ENCODE results near the gene ARID5A. TPM values are rescaled to one million over a fixed set of nuclear protein-coding genes. Genes with fewer than 3 reads are reported as not detected.
"Not testable (repeated sequence)": the region's sequence is repeated elsewhere in the genome, so short reads cannot be mapped to it uniquely, and the experiment has no call there.

ARID5A gene
- total RNA-seq, 1 experiment from 2014 or later = 11.9 TPM

DNA sequence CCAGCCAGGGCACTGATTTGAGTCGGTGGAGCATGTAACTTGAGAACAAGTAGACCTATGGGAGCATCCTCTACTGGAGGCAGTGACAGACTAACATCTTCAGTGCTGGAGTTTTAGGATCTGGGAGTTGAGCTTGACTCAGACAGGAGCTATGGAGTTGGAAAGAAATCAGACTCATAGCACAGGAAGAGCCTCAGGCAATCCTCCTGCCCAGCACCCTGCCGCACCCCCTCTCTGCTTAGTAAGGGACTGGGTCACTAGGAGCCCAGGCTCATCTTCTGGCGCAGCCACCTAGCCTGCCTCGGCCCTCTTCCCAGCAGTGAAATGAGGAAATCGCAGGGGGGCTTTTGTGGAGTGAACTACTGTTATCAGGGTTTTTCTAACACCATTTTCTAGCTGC, 3.6 kb downstream of the ARID5A start:
- DNase-seq (ENCODE audit: low read depth) = no peak

DNA sequence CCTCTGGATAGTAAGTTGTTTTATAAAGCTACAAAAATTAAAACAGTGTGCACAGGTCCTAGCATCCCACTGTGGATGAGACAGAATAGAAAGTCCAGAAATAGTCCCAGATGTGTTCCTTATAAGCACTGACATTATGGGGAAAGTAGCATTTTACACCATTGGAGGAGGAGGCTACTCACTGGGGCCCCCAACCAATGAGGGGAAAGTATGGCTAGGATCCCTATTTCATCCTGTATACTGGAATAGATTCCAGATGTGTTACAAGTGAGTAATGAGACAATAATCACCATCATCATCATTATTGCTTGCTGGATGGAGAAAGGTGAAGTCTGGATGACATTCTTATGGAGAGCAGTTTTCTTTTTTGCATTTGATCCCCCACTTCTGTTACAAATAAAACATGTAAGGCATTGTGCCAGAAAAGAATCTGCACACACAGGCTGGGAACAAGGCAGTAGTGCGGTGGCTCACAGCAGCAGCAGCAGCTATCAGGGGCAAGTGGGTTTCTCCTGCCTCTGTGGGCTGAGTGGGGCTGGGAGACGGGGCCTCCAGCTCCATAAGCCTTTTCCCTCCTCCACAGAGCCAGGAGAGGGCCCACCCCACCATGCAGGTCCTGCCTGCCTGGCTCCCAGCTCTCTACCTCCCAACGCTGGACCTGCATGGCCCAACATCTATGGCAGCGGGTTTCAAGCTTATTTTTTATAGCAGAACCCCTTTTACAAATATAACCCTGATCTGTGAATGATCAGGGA, 5.0 kb downstream of the ARID5A start:
- DNase-seq (ENCODE audit: low read depth) = no peak

DNA sequence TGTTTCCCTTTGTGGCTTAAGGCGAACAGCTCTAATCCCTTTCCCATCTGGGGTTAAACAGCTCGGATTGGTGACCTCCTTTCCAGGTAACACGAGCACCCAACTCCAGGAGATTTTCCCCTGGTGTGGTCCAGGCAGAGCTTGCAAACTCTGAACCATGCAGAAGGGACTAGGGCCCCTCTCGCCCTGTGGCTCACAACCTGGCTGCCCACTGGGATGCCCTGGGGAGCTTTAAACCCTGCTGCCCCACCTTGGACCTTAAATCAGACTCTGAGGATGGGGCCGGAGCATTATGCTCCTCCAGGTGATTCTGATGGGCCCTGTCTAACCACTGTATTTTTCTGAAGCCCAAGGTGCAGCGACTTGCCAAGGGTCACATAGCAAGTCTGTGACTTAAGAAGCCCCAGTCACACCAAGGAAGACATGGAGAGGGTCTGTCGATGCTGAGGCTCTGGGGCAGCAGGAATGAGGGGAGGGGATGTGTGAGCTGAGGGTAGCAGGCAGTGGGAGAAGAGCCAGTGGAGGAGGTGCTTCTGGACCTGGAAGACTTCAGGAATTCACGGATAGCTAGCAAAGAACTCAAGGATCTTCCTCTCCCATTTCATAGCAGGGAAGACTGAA, 5.9 kb downstream of the ARID5A start:
- no peak for DNase-seq (ENCODE audit: low read depth)

DNA sequence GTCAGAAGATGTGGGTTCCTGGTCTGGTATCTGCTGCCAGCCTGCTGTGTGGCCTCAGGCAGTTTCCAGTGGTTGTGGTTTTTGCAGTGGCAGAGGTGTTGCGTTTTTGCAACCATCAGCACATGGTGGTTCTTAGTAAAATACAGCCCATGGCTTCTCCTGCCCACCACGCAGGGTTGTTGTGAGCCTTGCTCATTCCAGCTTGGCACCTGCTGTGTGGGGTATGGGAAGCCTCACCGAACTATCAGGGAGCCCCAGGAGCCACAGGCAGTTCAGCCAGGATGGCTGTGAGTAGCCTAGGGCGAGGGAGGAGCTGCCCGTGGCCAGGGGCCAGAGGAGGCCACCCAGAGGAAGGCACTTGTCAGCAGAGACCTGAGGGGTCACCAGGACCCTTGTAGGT, 9.8 kb downstream of the ARID5A start:
- DNase-seq (ENCODE audit: low read depth) = no peak

DNA sequence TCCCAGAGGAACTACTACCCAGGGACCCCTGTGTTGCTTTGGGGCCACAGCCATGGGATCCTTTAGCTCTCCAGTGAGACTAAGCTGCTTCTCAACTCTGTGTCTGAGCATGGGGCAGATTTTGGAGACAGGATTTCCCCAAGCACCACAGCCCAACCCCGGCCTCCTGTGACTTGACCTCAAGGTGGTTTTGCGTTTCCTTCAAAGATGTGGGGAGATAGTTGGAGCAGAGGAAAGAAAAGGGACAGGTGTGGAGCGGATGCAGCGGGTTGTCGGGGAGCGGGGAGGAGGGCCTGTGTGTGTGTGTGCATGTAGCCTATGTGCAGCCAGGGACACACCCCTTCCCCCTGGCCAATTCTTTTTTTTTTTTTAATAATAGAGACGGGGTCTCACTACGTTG, 10.2 kb downstream of the ARID5A start:
- no peak for DNase-seq (ENCODE audit: low read depth)

DNA sequence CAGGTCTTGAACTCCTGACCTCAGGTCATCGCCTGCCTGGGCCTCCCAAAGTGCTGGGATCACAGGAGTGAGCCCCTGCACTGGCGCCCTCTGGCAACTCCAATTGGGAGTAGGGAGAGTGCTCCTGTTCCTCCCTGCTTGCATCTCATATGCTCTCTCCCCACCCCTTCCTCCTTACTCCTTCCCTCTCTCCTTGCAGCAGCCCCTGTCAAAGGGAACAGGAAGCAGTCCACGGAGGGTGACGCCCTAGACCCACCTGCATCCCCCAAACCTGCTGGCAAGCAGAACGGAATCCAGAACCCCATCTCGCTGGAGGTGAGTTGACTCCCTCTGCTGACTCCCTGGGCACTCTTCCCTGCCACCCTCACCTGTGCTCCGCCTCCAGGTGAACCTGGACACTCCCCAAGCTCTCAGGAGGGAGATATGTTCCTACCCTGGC, 10.7 kb downstream of the ARID5A start:
- DNase-seq (ENCODE audit: low read depth) = no peak

DNA sequence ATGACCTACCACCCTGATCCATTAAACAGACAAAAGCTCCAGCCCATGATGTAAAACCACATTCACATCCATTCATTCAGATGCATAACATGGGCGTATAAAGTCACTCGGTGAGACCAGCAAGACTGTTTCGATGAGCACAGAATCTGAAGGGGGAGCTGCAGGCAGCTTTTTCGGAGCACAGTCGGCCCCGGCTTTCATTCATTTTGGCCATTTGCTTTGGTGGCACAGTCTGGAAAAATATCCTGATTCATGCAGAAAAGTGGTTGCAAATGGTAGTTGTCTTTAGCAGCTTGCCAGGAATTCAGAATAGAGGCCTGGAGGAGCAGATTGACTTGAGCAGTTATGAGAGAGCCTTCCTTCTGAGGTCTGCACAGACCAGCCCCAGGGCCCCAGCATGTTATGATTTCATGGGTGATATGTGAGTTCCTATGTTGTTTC, 11.2 kb downstream of the ARID5A start:
- DNase-seq (ENCODE audit: low read depth) = no peak

DNA sequence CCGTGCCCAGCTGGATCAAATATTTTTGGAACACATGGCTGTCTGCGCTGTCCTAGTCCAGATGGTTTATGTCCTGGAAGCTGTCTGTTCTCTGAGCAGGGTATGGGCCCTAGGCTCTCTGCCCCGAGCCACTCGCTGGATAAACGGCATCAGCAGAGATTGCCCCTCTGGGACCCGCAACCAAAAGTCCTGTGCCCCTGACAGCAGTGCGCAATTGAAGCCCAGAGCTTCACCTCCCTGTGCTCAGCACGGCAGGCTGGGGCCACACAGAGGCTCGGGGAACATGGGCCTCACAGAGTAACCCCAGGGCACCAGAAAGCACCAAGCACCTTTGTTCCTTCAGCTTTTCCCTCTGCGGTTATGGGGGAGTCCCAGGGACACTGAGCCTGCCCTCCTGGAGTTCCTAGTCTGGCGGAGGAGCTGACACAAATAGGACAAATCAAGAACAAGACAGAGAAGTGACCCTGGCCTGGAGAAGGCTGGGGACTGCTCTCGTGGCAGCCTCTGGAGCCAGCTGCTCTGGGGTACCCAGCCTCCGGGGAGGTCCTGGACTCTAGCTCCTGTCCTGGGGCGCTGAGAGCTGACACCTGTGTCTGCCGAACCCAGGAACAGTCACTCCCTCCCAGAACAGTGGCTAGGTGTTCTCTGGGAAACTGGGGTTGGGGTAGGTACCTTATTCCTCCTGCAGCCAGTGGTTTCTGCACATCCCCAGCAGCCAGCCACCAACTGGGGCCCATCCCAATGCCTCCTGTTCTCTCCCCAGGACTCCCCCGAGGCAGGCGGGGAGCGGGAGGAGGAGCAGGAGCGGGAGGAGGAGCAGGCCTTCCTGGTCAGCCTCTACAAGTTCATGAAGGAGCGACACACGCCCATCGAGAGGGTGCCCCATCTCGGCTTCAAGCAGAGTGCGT, 12.3 kb downstream of the ARID5A start:
- no peak for DNase-seq (ENCODE audit: low read depth)

DNA sequence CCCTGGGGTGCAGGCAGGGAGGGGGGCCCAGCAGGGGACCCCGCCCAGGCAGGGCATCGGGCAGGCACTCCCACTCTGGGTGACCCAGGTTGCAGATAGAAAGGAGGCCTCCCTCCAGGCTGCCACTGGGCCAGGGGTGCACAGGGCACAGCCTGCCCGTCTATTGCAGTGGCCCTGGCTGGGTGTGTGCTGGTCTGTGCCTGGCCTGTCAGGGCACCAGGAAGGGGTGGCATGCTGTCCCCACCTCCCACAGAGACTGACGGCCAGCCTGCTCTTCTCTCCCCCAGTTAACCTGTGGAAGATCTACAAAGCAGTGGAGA, 12.9 kb downstream of the ARID5A start:
- DNase-seq (ENCODE audit: low read depth) = no peak

DNA sequence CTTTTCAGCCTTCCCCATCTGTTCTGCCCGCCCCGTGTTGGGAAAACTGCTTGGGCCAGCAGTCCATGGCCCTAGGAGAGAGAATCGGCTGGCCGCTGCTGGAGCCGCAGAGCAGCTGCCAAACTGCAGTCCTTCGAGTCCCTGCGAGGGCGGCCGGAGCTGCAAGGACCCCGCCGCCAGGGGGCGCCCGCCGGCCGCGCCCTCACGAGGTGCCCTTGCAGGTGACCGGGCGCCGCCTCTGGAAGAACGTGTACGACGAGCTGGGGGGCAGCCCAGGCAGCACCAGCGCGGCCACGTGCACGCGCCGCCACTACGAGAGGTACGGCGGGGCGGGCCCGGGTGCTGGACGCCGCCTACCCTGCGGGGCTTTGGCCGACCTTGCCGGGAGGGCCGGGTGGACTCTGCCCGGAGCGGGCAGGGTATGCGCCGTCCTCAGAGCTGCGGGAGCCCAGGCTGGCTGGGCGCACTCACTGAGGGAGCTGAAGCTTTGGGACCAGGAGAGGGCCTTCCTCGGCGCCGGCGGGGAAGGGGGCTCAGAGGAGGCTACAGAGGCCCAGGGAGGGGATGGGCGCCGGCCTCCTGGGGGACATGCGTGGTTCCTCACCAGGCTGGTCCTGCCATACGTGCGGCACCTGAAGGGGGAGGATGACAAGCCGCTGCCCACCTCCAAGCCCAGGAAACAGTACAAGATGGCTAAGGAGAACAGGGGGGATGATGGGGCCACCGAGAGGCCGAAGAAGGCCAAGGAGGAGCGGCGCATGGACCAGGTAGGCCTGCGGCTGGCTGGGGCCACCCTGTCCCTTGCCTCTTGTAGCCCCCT, 13.6 kb downstream of the ARID5A start:
- DNase-seq (ENCODE audit: low read depth) = no peak

DNA sequence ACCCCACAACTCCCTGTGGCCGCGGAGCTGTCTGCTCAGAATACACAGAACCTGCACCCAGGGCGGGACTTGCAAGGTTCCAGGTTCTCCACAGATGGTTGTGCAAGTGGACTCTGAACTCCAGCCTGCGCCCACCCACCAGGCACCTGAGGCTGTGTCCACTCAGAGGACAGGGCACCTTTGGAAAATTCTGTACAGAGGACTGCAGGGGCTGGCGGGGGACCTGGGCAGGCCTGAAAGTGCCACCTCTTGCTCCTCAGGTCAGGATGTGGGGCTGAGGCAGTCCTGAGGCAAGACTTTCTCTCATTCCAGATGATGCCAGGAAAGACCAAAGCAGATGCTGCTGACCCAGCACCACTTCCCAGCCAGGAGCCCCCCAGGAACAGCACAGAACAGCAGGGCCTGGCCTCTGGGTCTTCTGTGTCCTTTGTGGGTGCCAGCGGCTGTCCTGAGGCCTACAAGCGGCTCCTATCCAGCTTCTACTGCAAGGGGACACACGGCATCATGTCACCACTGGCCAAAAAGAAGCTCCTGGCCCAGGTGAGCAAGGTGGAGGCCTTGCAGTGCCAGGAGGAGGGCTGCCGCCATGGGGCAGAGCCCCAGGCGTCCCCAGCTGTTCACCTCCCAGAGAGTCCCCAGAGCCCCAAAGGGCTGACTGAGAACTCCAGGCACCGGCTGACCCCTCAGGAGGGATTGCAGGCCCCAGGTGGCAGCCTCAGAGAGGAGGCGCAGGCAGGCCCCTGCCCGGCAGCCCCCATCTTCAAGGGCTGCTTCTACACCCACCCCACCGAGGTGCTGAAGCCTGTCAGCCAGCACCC, 14.4 kb downstream of the ARID5A start:
- DNase-seq (ENCODE audit: low read depth) = no peak

DNA sequence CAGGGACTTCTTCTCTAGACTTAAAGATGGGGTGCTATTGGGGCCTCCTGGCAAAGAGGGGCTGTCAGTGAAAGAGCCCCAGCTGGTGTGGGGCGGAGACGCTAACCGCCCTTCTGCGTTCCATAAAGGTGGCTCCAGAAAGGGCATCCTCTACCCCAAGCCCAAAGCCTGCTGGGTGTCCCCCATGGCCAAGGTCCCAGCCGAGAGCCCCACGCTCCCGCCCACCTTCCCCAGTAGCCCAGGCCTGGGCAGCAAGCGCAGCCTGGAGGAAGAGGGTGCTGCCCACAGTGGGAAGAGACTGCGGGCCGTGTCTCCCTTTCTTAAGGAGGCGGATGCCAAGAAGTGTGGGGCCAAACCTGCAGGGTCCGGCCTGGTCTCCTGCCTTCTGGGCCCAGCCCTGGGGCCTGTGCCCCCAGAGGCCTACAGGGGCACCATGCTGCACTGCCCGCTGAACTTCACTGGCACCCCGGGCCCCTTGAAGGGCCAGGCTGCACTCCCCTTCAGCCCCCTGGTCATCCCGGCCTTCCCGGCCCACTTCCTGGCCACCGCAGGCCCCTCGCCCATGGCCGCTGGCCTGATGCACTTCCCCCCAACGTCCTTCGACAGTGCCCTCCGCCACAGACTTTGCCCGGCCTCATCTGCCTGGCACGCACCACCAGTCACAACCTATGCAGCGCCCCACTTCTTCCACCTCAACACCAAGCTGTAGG, 15.2 kb downstream of the ARID5A start:
- DNase-seq (ENCODE audit: low read depth) = no peak

DNA sequence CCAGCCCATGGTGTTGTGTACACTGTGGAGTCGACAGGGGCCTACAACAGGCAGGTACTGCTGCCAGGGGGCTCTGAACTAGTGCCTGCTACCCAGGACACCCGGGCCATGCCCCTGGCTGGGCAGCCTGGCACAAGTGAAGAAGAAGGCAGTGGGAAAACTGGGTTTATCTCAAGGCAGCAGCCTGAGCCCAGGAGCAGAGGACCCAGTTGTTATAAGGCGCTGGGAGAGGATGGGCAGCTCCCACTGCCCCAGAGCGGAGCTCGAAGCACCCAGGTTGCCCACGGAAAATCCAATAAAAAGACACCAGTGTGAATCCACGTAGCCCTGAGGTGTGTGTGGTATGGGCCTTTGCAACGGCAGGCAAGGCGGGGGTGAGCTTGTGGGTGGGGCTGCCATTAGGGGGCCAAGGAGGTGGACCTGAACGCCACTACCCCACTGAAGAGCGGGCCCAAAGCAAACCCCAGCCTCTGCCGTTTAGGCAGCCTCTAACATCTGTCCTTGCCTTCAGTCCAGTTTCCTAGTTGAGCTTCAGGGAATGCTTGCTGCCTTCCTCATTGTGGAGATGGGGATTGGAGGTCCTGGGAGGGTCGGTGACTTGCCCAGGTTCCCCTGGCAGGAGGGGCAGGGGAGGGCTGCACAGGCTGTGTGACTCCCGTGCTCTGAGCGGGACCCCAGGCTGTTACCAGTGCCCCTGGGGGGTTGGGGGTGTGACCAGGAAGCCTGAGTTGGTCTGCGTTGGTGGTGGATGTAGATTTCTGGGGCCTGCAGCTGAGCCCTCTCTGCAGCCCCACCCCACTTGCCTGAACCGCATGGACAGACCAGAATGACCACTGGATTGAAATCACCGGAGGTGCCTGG, 16.0 kb downstream of the ARID5A start:
- no peak for DNase-seq (ENCODE audit: low read depth)

DNA sequence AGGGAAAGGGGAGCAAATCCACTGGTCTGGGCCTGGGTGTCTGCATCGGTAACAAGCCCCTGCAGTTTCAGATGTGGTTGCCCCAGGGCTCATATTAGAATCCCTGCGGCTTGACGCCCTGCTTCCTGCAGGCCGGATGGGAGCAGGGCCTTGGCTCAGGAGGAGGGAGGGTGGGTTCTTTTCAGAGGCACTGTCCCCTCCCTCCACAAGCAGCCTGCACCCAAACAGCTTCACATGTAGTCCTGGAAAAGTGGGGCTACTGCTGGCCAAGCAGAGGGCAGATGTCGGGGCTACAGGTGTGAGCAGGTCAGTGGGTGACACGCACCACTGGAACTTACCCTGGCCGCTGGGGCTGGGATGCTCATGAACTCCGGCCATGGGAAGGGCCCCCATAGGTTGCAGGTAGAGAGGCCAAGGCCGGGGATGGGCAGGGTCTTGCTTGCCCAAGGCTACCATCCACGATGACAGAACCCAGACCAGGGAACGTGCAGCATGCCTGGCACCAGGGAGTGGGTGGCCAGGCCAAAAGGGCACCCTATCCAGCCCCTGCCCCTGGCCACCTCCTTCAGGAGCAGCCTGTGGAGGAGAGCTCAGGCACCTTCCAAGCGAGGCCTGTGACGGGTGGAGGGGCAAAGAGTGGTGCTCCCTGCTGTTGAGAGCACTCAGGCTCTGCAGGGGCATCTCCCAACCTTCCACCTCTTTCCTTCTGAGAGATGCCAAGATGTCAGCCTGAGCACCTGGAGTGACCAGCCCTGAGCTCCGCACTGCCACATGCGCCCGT, 16.8 kb downstream of the ARID5A start:
- DNase-seq (ENCODE audit: low read depth) = no peak

DNA sequence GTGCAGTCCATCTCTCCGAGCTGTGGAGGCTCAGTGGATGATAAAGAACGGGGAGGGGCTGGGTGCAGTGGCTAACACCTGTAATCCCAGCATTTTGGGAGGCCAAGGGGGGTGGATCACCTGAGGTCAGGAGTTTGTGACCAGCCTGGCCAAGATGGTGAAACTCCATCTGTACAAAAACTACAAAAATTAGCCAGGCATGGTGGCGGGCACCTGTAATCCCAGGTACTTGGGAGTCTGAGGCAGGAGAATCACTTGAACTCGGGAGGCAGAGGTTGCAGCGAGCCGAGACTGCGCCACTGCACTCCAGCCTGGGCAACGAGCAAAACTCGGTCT, 17.4 kb downstream of the ARID5A start:
- not testable (repeated sequence) for DNase-seq (ENCODE audit: low read depth)

DNA sequence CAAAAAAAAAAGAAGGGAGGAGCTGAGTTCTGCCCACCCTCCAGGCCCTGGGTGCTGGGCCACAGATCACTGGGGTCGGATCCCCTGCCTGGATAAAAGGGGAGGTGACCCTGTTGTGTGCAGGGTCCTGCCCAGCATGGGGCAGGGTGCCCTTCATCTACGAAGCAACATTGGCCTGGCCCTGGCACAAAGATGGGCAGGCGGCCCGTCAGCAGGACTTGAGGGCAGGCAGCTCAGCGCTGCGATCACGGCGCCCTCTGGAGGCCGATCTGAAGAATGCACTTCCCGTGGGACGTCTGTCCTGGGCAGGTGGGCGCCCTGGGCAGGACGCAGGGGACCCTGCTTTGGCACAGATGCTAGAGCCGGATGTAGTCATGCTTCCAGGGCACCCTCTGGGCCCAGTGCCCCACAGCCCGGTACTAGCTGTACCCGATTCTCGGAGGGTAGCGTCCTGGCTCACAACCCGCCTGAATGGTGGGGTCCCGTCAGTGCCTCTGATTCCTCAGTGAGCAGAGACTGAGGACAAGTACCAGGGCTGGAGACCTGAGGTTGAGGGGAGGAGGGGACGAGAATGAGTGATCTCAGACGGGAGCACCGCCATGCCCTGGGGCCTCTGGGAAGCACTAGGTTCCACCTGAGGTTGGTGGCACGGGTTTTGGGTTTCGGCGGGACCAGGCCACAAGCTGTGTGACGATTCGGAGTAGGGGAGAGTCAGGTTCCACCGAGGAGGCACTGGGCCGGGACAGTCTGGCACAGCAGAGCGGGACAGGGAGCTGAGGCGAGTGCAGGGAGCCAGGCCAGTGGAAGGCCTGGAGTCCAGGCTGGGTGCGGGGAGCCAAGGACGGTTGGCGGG, 18.0 kb downstream of the ARID5A start:
- DNase-seq (ENCODE audit: low read depth) = peak; percentile 38

DNA sequence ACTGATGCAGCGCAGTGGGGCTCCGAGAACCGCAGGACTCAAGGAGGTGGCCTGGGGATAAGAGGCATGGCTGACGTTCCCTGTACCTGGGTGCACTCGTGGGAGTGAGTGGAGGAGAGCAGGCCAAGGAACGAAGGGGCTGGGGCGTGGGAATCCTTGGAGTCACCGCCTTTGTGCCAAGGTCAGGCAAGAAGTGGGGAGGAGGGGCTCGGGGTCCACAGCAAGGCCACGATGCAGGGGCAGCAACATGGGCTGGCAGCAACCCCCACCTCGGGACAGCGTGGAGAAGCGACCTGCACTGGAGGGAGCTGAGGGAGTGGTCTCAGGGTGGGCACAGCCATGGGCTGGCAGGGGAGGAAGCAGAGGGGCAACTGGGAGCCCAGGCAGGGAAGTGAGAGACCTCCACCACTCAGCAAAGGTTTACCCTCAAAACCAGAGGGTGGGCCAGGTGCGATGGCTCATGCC, 18.6 kb downstream of the ARID5A start:
- no peak for DNase-seq (ENCODE audit: low read depth)
